Muscle of arm (tissue), 12 donors: ENCODE measurements around the gene PCBP3. TPM values are rescaled to one million over a fixed set of nuclear protein-coding genes. Genes with fewer than 3 reads are reported as not detected.
A peak's percentile ranks its signal among the peaks of the same experiment; 100 is the strongest.
"Not testable (repeated sequence)": the region's sequence is repeated elsewhere in the genome, so short reads cannot be mapped to it uniquely, and the experiment has no call there.

Experiments used
- DNase-seq: peaks from one replicate; pipeline ENCODE4 v3.0.0-alpha.2; 2013
- polyA plus RNA-seq, 12 donors: library from polyadenylated mRNA; unstranded; fragments of 120-200 nt; gene quantifications; one replicate each; pipeline ENCODE4 v1.2.1, GENCODE V29; 2013; ENCODE audit not compliant: insufficient read length in 12 of 12

Gene PCBP3
- polyA plus RNA-seq, 12 donors: 0.88 to 4.2 (median 1.3) TPM; not detected in 2

- DNase-seq: no peak
These were observed 185.3 kb downstream of the PCBP3 start for GRCh38 chr21:45828580-45829570.

- DNase-seq: no peak
These were observed 186.1 kb downstream of the PCBP3 start for GRCh38 chr21:45829668-45830067.

- peak; percentile 31 for DNase-seq
These were observed 186.7 kb downstream of the PCBP3 start for GRCh38 chr21:45830221-45830640.

GRCh38 chr21:45830720-45831366 lies 187.3 kb downstream of the PCBP3 start:
- DNase-seq: no peak

- no peak for DNase-seq
These were observed 188.6 kb downstream of the PCBP3 start for GRCh38 chr21:45831991-45832740.

- not testable (repeated sequence) for DNase-seq
These were observed 189.3 kb downstream of the PCBP3 start for GRCh38 chr21:45832741-45833235.

GRCh38 chr21:45833414-45833813 lies 189.9 kb downstream of the PCBP3 start:
- DNase-seq: no peak

- no peak for DNase-seq
These were observed 190.6 kb downstream of the PCBP3 start for GRCh38 chr21:45834026-45834715.

- no peak for DNase-seq
These were observed 191.3 kb downstream of the PCBP3 start for GRCh38 chr21:45834821-45835293.

- no peak for DNase-seq
These were observed 192.1 kb downstream of the PCBP3 start for GRCh38 chr21:45835301-45836267.

- no peak for DNase-seq
These were observed 192.7 kb downstream of the PCBP3 start for GRCh38 chr21:45836268-45836655.

GRCh38 chr21:45836694-45837670 lies 193.5 kb downstream of the PCBP3 start:
- no peak for DNase-seq

- DNase-seq: no peak
These were observed 194.4 kb downstream of the PCBP3 start for GRCh38 chr21:45837936-45838335.

- DNase-seq: no peak
These were observed 195.1 kb downstream of the PCBP3 start for GRCh38 chr21:45838634-45839033.

GRCh38 chr21:45839274-45839673 lies 195.7 kb downstream of the PCBP3 start:
- DNase-seq: no peak

- DNase-seq: no peak
These were observed 197.5 kb downstream of the PCBP3 start for GRCh38 chr21:45841033-45841432.

- DNase-seq: no peak
These were observed 199.9 kb downstream of the PCBP3 start for GRCh38 chr21:45843426-45843825.

- DNase-seq: no peak
These were observed 200.7 kb downstream of the PCBP3 start for GRCh38 chr21:45844181-45844580.
